CD4-positive, alpha-beta T cell treated with Interleukin-21 for 1 hour (primary cell): ENCODE data around the gene TEAD1.

Experiments used
- DNase-seq: peaks from one replicate; pipeline ENCODE4 v3.0.0-alpha.2; 2020

Gene TEAD1

GRCh38 chr11:12687740-12688139 is 13.5 kb downstream of the TEAD1 start:
- no peak for DNase-seq

GRCh38 chr11:12689029-12689755 is 15.0 kb downstream of the TEAD1 start:
- DNase-seq, result no peak

GRCh38 chr11:12690663-12691062 is 16.4 kb downstream of the TEAD1 start:
- DNase-seq, result no peak

GRCh38 chr11:12691473-12691872 is 17.3 kb downstream of the TEAD1 start:
- no peak for DNase-seq

- DNase-seq, result no peak
Measured at GRCh38 chr11:12692229-12693075, 18.2 kb downstream of the TEAD1 start.

GRCh38 chr11:12693094-12693478 is 18.9 kb downstream of the TEAD1 start:
- DNase-seq, result no peak

GRCh38 chr11:12693479-12694182 is 19.4 kb downstream of the TEAD1 start:
- no peak for DNase-seq

- no peak for DNase-seq
Measured at GRCh38 chr11:12694183-12694531, 19.9 kb downstream of the TEAD1 start.

- DNase-seq, result no peak
Measured at GRCh38 chr11:12695221-12695794, 21.1 kb downstream of the TEAD1 start.

- DNase-seq, result no peak
Measured at GRCh38 chr11:12695873-12696272, 21.7 kb downstream of the TEAD1 start.

GRCh38 chr11:12696911-12697581 is 22.8 kb downstream of the TEAD1 start:
- DNase-seq, result no peak

- DNase-seq, result no peak
Measured at GRCh38 chr11:12698048-12698447, 23.8 kb downstream of the TEAD1 start.

GRCh38 chr11:12701811-12702592 is 27.8 kb downstream of the TEAD1 start:
- no peak for DNase-seq

- no peak for DNase-seq
Measured at GRCh38 chr11:12702999-12703453, 28.8 kb downstream of the TEAD1 start.

GRCh38 chr11:12704049-12704448 is 29.8 kb downstream of the TEAD1 start:
- no peak for DNase-seq

- DNase-seq, result no peak
Measured at GRCh38 chr11:12705874-12706273, 31.7 kb downstream of the TEAD1 start.

GRCh38 chr11:12706545-12707499 is 32.6 kb downstream of the TEAD1 start:
- no peak for DNase-seq

GRCh38 chr11:12707500-12707880 is 33.3 kb downstream of the TEAD1 start:
- no peak for DNase-seq

- DNase-seq, result no peak
Measured at GRCh38 chr11:12711496-12711895, 37.3 kb downstream of the TEAD1 start.

GRCh38 chr11:12712132-12712531 is 37.9 kb downstream of the TEAD1 start:
- no peak for DNase-seq

GRCh38 chr11:12715131-12715530 is 40.9 kb downstream of the TEAD1 start:
- DNase-seq, result no peak
